GM19438 (cell line): ENCODE measurements around the gene RNF2.
"Not testable (repeated sequence)": the region's sequence is repeated elsewhere in the genome, so short reads cannot be mapped to it uniquely, and the experiment has no call there.

Experiments used
- ATAC-seq: cut with Tn5 transposase; IDR thresholded peaks from one replicate; pipeline ENCODE4 v1.9.1; 2021; ENCODE audit warnings: low read depth; ENCODE audit not compliant: unreplicated experiment

RNF2 gene

DNA sequence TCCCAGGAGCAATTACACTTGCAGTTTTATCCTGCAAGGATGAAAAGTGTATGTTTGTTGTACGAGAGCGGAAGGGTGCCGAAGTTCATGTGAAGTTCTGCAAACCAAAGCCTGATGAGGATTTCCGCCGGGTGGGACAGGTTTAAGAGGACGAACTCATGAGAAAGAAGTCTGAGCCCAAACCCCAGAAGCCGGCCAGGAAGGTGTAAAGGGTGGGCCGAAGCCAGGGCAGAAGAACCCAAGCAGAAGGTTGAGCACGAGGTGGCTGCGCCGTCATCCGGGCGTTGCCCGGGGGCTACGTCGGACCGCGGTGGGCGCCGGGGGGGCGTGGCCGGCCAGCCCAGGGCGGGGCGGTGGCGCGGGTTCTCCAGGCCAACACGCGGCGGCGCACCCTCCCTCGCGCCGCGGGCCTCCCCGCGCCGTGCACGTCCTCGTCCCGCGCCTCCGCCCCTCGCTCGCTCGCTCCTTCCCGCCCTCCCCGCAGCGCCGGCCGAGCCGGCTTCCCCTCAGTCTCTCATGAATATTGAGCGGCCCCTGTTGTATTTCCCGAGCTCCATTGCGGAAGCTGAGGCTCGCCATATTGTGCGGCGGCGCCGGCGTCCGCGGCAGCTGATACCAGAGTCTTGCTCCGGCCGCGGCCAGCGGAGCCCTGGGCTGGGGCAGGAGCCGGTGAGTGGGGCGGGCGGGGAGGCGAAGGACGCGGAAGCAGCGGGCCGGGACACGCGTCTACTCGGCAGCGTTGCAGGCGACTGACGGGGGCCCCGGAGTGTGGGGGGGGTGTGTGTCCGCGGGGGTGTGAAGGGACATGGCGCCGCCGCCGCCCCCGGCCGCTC lies at the start of gene RNF2:
Gene RNF2 (plus strand): TSS at position 578 of the 833 bp plus-strand sequence. CDS start 41,996 bp downstream, outside the sequence.
- ATAC-seq, result peak; percentile 66

- not testable (repeated sequence) for ATAC-seq
Observed at GRCh38 chr1:184999974-185000373, 45.4 kb upstream of the RNF2 start.

GRCh38 chr1:185001312-185001880 lies 44.0 kb upstream of the RNF2 start:
- ATAC-seq, result not testable (repeated sequence)

GRCh38 chr1:185008838-185009237 lies 36.5 kb upstream of the RNF2 start:
- no peak for ATAC-seq

DNA sequence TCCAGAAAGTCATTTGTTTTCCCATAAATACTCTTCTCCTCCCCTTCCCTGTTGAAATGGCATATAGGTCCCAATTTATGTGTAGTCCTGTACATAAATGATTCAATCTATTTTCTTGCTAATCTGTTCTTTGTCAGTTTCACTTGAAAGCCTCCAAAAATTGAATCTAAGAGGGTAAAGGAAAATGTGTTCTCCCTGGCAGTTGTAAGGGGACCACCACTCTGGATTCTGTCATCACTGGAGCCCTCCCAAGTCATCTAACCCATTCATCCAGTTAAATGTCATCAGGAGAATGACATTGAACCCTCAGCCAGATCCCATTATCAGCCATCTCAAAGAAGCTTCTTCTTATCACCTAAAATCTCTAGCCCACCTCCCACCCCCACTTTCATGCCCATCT lies 35.0 kb upstream of the RNF2 start:
- ATAC-seq, result no peak

DNA sequence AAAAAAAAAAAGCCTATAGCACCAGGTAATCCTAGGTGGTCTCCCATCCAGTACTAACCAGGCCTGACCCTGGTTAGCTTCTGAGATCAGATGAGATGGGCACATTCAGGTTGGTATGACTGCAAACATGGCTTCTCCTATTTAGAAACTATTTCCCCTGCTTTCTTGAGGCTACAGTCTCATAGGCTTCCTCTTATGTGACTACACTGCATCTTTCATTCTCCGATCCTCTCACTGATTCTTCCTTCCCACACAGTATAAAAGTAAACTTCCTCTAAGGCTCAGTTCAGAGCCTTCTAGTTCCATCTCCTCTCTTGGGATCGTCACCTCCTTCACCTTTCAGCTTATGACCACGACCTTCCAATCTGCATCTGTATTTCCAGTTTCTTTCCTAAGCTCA lies 30.4 kb upstream of the RNF2 start:
- no peak for ATAC-seq

DNA sequence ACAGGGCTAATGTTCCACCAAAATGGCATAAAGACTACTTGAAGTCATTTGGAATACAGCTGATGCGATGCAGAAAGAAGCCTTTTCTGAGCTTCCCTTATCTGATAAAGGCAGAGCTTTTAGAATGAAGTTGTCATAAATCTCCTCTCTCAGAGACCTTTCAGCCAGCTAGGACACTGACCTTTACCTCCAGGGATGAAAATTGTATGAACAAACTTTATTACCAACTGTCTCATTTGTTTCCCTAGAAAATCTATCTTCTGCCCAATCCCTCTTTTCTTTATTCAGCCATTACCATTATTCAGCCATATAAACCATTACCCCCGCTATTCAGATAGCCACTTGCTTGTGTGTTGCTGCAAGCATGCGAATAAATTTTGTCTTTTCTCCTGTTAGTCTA lies 29.7 kb upstream of the RNF2 start:
- ATAC-seq, result no peak

GRCh38 chr1:185016880-185017279 lies 28.5 kb upstream of the RNF2 start:
- no peak for ATAC-seq

DNA sequence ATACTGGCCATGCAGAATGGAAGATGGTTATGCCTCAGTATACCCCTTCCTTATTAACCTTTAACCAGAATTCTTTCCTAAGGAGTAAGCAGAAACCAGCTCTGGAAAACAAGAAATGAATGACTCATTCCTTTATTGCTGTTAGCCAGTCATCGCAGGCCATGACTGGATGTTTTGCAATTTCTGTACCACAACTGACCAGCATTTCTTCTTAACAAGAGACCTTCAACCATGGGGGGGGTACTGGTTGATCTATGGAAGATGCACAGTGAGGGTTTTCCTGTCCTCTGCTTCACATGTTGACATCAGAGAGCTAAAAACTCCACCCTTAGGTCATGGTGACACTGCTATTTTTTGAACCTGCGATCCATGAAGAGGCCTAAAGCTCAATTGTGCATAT lies 28.0 kb upstream of the RNF2 start:
- no peak for ATAC-seq

- ATAC-seq, result no peak
Observed at GRCh38 chr1:185017966-185018365, 27.4 kb upstream of the RNF2 start.

DNA sequence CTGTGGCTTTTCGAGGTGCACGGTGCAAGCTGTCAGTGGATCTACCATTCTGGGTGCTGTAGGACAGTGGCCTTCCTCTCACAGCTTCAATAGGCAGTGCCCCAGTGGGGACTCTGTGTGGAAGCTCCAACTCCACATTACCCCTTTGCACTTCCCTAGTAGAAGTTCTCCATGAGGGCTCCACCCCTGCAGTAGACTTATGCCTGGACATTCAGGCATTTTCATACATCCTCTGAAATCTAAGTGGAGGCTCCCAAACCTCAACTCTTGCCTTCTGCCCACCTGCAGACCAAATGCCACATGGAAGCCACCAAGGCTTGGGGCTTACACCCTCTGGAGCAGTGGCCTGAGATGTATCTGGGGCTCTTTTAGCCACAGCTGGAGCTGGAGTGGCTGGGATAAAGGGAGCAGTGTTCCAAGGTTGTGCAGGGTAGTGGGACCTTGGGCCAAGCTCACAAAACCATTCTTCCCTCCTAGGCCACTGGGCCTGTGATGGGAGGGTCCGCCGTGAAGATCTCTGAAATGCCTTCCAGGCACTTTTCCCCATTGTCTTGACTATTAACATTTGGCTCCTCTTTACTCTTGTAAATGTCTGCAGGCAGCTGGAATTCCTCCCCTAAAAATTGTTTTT lies 18.0 kb upstream of the RNF2 start:
- ATAC-seq, result no peak

DNA sequence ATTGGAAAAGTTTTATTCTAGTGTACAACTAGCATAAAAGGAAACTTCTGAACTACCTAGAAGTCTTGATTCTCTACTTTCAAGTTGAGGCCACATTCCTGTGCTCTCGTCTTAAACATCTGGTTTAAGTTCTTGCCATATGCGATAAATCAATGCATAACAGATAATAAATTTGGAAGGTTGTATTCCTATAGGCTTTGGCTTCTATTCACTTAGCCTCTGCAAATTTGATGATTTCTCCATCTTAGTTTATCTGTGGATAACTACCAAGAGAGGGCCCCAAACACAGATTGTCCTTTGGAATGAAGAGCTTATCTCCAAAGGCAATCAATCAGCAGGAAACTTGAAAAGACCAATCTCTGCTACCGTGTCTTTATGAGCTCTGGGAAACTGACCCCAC lies 11.7 kb upstream of the RNF2 start:
- ATAC-seq, result no peak

DNA sequence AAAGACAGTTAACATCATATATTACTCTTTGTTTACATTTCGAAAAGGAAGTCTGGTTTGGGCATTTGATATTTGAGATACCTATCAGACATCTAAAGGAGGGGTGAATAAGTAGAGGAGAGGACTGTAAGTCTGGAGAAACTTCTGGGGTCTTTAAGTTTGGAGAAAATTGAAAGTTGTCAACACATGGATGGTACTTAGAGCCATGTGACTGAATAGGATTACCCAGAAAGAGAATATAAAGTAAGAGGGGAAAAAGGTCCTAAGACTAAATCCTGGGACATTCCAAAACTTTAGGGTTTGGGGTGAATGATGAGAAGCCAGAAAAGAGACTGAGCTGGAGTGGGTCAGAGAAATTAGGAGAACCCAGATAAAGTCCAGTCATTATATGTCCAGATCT lies 10.1 kb upstream of the RNF2 start:
- ATAC-seq, result no peak

DNA sequence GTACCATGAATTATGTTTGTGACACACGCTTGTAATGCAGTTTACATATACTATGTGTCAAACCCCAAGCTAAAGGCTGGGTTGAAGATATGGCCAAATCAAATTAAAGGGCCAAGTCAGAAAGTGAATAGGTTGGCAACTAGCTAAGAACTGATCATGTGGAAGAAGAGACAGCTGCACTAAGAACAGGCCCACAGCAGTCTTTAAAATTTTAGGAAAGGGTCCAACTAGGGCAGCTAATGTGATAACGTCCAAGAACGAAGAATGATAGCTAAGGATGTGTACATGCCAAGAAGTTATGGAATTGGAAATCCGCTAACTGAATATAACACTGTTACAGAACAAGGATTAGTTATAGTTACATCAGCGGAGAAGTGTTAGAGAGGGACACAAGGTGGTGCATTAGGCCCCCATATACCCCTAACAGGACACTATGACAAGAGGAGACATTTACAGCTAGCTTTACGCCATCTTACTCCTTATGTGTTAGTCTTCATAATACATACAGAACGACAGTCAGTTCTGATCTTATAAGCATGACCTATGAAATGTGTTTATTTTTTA lies 6.5 kb upstream of the RNF2 start:
- no peak for ATAC-seq

DNA sequence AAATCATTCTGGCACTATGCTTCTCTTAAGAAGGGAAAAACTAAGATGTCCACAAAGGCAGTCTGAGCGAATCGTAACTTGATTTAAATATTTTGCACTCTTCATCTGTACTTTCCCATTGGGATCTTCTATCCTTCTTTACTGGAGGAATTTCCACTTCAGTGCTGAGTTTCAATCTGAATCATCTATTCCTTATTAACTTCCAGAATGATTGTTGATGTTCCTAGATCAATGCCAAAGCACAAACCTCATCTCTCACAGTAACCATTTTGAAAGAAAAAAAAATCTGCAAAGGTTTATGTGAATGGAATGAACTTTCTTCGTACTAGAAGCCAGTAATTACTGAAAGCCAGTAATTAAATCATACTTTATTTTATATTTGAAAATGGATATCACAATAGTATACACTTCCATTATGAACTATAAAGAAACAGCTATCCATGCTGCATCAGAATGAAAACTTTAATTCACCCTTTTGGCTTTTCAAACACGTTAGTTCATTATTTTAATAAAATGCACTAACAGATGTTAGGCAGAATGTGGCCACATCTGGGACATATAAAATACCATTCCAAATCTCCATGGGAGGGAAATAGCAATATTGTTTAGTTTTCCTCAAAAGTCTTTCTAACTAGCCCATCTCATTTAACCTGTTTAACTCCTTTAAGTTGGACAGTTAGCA lies 5.5 kb upstream of the RNF2 start:
- no peak for ATAC-seq

DNA sequence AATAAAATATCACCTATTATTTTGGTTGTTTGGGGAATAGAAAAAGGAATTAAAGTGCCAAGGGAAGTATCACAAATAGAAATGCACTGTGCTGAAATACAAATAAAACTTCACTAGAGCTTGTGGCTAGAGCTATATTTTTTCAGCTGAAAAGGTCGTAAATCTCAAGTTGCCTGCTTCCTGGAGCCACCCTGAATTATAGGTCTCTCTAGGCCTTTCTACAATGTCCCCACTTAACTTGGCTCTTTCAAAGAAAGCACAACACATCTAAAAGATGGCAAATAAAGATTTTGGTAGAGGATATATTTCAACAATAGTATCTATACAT lies 5.0 kb upstream of the RNF2 start:
- ATAC-seq, result no peak

DNA sequence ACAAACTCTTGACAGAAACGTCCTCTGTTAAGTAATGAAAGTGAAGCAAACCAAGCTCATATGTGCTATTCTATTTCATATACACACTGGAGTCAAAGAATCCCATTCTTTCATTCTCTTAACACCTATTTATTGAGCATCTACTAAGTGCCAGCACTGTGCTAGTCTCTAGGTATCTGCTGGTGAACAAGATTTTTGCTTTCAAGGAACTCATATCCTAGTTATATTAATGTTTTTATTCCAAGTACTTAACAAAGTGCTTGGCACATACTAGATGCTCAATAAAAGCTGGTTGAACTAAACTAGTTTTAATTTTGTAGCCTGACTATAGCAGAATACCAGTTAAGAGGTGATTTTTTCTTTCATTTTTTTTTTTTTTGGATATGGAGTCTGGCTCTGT lies 3.6 kb upstream of the RNF2 start:
- no peak for ATAC-seq

DNA sequence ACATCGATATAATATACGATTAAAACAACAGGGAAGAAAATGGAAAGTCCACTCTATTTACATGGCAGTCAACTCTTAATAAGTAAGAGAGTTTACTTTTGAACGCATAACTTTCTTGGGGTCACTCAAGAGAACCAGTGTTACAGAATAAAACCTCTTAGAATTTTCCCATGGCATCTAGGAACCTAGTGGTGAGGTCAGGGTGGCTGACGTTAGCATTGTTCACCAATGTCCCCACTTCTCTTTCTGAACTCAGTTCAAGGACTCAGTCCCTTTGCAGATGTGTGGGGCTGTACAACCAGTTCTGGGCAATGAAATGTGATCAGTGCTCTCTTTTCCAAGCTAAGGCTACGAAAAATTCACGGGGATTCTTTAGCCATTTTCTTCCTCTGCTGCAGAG lies 2.6 kb upstream of the RNF2 start:
- no peak for ATAC-seq

DNA sequence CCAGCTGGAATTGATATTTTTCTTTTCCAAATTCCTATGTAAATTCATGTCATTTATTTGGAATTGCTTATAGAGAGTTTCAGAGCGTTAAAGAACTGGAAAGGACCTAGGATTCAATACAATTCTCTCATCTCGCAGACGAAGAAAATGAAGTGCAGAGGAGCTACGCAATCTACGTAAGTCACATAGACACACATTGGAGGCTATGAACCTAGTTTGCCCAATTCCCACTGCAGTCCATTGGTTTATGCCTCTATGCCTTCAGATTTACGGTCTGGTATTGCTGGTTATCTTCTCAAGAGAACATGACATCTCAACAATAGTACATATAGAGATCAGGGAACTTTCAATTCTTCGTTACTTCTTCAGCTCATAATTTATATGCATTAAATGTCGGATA lies 971 bp upstream of the RNF2 start:
- ATAC-seq, result no peak

- ATAC-seq, result peak; percentile 37
Observed at GRCh38 chr1:185045814-185046492, 595 bp downstream of the RNF2 start.

GRCh38 chr1:185046668-185047067 lies 1.3 kb downstream of the RNF2 start:
- no peak for ATAC-seq
